ENCODE measurements around the gene TREM2. TPM values are rescaled to one million over a fixed set of nuclear protein-coding genes. Genes with fewer than 3 reads are reported as not detected.

The TREM2 gene
- total and polyA plus RNA-seq, 2 of the 8 experiments (the other 6 are each of a cell fraction or from before 2014, with no cell fraction given), result 0.20 TPM; not detected in 1

DNA sequence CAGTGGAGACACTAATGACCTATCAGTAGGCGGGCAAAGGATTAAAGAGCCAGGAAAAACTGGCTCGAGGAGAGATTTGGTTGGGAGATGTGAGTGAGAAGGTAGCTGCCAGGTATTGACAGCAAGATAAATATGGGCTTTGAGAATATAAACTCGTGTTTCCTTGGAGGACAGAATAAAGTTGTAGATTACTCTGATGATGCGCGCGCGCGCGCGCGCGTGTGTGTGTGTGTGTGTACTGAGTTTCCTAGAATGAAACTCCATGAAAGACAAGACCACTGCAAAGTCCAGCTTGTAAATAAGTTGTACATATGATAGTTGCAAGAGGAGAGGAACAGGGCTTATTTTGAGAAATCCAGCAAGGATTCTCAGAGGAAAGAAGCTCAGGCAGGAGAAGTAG lies 13.3 kb upstream of the TREM2 start (continued):
- TF ChIP-seq KDM1A (IDR thresholded peaks at IDR 0.05; ENCODE audit: borderline replicate concordance, low read length) (no peak), PHF8 (conservative IDR thresholded peaks at IDR 0.05; ENCODE audit: low read depth, low read length) (no peak), TEAD4 (IDR thresholded peaks at IDR 0.05; ENCODE audit: low read depth, low read length) (no peak), KDM5A (IDR thresholded peaks at IDR 0.05; ENCODE audit: low read length) (no peak)
- TF ChIP-seq, protein P1, sequence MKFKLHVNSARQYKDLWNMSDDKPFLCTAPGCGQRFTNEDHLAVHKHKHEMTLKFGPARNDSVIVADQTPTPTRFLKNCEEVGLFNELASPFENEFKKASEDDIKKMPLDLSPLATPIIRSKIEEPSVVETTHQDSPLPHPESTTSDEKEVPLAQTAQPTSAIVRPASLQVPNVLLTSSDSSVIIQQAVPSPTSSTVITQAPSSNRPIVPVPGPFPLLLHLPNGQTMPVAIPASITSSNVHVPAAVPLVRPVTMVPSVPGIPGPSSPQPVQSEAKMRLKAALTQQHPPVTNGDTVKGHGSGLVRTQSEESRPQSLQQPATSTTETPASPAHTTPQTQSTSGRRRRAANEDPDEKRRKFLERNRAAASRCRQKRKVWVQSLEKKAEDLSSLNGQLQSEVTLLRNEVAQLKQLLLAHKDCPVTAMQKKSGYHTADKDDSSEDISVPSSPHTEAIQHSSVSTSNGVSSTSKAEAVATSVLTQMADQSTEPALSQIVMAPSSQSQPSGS (IDR thresholded peaks at IDR 0.05; ENCODE audit: low read length), result no peak
